Stimulated activated CD4-positive, alpha-beta T cell treated with anti-CD3 and anti-CD28 coated beads, TNF-alpha, amount 100 ng/mL, for 1 hour (primary cell): ENCODE data around the gene COMMD3.
A peak's percentile ranks its signal among the peaks of the same experiment; 100 is the strongest.
"Not testable (repeated sequence)": the region's sequence is repeated elsewhere in the genome, so short reads cannot be mapped to it uniquely, and the experiment has no call there.

ENCODE experiments used
- DNase-seq, 3 donors: peaks; one replicate each; pipeline ENCODE4 v3.0.0-alpha.2; 2020; ENCODE audit warnings: low read depth in 3 of 3, low spot score in 1 of 3

COMMD3 gene

DNA sequence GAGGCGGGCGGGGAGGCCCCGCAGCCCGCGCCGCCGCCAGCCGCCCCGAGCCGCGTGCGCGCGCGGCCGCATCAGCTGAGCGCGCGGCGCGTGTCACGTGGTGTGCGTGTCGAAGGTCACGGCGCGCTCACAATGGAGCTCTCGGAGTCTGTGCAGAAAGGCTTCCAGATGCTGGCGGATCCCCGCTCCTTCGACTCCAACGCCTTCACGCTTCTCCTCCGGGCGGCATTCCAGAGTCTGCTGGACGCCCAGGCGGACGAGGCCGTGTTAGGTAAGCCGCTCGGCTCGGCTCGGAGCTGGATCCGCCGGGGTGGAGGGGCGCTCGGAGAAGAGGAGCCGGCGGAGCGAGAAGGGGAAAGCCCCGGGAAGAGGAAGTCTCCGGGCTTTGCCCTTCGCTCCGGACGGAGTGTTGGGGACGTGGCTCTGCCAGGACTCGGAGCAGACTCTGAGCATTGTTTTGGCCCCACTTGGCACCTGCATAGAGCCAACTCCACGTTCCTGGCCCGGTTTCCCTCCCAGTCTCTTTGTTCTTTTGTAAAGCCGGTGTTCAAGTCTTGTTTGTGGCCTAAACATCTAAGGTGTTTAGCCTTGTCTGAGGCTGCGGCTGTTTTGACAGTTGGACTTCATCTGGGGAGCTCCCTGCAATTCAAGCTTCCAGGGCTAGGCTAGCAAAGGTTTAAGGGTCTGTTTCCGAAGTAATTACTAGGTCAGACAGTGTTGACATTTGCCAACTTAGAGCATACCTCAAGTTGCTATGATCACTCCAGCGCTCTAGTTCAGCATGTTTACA is at the start of gene COMMD3:
Gene COMMD3 (plus strand): TSS at position 103 of the 790 bp plus-strand sequence. CDS start 30 bp downstream, at position 133.
- peak in 2 of 3 donors; percentile 60 to 67 for DNase-seq

DNA sequence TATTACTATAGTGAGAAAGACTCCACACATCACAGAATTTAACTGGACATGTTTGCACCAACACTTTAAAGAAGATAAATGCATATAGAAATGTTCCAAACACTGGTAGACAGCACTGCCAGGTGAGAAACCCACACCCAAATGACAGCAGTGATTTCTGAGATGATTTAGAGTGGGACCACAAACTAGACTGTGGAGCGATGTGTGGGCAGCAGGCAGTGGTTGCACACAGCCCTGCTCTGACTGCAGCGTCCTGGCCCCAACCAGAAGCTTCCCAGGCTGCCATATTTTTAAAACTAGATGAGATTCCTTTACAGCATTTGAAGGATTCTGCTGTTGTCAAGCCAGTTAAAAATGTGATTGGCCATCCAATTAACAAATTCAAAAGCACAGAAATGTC is 47.7 kb upstream of the COMMD3 start:
- no peak for DNase-seq

DNA sequence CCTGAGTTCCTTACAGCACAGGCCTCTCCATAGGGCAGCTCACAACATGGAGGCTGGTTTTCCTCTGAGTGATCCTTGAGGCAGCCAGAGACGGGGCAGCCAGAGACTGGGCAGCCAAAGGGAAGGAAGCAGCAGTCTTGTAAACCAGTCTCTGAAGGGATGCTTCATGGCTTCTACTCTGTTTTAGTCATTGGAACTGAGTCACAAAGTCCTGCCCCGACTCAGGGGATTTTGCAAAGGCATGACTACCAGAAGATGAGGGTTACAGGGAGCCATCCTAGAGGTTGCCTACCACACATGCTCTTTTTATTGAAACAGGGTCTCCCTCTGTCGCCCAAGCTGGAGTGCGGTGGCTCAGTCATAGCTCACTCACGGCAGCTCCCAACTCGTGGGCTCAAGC is 44.4 kb upstream of the COMMD3 start:
- no peak for DNase-seq

DNA sequence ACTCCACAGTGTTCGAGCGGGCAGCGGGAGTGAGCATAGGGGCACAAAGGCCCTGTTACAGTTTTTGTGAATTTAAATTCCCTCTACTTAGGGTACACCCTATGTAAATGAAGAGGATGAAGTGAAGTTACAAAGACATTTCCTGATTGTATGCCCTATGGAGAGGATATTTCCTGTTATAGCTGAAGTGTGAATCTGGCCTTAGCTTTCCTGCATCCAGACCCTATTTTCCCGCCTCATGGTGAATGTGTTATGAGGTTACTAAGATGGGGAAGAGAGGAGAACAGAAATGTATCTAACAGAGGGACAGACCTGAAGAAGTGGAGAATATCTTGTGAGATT is 37.8 kb upstream of the COMMD3 start:
- no peak for DNase-seq

DNA sequence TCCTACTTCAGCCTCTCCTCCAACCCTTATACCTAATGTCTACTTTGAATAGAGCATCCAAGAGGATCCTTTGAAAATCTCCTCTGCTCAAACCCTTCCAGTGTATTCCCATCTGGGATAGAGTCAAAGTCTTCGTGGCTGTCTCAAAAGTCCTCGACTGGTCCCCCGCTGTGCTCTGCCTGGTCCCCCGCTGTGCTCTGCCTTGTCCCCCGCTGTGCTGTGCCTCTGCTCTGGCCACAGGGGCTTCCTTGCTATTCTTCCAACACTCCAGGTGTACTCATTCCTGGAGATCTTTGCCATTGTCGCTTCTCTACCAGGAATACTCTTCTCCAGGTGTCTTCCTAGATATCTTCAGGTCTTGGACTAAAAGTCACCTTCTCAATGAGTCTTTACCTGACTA is 36.1 kb upstream of the COMMD3 start:
- no peak for DNase-seq

DNA sequence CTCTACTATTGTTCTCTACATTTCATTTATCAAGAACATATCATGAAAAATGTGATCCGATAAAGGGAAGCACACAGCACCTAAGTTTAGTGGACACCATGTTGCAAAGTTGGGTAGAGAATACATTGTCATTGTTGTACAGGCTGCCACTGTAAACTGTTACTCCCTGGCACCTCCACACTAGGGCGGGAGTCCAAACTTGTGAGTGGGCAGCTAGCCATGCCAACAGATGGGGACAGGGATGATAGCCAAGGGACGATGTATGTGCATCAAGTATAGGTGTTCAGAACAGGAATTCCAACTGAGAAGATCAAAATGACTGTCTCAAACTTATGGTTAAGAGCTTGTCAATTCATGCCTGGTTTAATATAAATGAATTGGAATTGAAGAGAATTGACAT is 31.1 kb upstream of the COMMD3 start:
- no peak for DNase-seq

DNA sequence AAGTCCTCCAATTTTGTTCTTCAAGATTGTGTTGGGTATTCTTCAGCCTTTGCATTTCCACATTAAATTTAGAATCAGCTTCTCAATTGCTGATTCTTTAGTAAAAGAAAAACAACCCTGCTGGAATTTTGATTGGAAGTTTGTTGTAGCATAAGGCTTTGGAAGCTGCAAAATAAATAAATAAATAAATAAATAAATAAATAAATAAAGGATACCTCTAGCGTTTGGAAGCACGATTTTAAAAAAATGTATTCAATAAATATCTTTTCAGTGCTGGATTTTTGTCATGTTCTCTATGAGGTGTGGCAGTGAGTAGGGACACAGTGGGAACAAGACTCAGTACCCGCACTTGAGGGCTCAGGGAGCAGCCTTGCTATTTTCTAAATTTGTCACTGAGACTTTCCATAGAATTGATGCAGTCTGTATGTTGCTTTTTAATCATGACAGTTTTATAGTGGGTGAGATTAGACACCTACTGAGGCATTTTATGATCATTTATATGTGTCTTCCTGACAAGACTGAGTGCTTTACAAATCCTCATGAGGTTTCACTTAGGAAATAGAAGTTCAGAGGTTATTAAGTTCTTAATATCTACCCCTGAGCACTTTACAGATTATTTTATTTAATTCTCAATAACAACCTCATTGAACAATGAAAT is 22.3 kb upstream of the COMMD3 start:
- no peak for DNase-seq

DNA sequence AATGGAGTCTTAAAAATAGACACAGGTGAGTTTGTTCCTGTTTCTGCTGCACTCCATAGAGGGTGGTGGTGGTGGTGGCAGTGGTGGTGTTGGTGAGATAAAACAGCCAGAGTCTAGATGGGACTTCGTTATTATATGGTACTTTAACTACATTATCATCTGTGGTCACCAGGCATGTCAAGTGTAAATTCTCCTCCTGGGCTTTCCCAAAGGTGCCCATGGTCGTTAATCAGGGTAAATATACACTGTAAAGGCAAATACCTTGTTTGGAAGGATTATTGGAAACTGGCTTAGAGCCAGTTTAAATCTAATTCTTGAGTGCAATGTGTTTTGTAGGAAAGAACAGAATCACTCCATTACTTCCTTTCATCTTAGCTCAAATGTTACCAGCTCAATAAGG is 21.5 kb upstream of the COMMD3 start:
- no peak for DNase-seq

DNA sequence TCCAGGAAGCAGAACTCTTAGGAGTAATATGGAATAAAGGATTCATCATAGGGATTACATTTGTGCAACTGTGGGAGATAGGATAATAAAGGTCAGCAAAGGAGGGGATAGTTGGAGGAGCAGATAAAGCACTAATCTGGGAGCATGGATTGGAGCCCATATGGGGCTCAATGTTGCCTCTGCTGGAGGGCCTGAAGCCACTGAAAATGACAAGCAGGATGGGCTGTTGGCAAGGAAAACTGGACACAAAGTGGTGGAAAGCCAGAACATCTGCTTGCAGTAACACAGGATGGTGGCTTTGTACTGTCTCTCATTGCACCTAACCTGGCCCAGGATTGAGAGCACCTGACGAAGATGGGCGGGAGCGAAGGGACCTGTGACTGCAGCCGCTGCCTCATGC is 15.0 kb upstream of the COMMD3 start:
- no peak for DNase-seq

DNA sequence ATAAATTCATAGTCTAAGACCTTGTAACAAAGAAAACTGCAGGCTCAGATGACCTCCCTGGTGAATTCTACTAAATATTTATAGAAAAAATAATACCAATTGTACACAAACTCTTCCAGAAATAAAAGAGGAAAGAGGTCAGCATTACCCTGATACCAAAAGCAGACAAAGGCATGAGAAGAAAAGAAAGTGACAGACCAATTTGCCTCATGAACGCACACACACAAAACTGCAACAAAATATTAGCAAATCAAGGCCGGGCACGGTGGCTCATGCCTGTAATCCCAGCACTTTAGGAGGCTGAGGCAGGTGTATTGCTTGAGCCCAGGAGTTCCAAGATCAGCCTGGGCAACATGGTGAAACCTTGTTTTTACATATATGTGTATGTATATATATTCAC is 12.7 kb upstream of the COMMD3 start:
- DNase-seq: no peak

DNA sequence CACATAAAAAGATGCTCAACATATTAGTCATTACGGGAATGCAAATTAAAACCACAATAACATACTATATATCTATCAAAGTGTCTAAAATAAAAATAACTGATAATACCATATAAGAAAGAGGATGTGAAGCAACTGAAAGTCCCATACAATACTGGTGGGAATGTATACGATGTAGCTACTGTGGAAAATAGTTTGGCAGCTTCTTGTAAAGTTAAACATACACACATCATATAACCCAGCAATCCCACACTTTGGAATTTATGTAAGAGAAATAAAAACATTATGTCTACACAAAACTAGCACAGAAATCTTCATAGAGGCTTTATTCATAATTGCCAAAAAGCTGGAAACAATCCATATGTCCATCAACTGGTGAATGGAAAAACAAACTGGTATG is 10.5 kb upstream of the COMMD3 start:
- no peak for DNase-seq

DNA sequence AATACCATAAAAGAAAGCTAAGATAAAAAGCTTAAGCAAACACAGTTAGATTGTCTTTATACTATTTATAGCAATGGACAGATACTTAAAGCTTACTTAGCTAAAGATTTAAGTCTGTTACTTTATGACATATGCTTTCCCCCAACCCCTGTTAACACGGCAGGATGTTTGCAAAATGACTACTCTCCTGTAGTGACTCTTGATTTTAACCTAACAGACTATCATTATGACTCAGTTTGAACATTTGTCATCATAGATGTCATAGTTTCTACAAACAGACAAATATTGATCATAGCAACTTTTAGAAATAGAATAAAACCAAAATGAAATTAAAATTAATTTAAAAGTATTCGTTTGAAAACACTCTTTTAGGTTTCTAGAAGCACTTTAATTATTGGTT is 7.8 kb upstream of the COMMD3 start:
- no peak for DNase-seq

DNA sequence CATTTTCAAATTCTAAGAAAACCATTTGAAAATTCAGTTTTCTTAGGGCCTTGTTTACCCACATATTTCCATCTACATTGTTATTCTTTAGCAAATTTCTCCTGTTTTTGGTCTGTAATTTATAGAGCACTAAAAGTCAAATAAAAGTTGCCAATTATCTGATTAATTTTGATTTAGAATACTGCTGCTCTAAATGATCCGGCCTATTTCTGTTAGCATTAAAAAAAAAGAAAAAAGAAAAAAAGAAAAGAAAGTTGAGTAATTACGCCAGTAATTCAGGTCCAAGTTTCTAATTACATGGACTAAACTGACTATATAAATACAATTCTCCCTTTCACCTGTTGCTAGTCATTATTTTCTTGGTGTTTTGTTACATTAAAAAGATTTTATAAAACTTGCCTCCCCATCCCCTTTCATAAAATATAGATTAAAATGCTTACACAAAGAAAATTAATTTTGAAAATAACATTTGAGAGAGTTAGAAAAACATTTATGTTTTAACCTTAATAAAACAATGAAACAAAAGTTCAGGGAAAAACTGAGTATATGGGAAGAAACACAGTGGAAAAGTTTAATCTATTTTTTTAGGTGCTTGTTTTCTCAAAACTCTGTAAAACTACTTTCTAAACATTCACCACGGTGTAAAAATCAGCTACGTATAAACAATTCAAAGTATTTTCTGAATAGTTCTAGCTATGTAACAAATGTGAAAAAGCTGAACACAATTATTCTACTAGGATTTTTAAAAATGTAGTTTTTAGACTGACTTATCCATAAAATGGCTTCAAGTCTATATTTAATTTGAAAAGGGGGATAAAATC is 6.8 kb upstream of the COMMD3 start:
- DNase-seq: no peak

DNA sequence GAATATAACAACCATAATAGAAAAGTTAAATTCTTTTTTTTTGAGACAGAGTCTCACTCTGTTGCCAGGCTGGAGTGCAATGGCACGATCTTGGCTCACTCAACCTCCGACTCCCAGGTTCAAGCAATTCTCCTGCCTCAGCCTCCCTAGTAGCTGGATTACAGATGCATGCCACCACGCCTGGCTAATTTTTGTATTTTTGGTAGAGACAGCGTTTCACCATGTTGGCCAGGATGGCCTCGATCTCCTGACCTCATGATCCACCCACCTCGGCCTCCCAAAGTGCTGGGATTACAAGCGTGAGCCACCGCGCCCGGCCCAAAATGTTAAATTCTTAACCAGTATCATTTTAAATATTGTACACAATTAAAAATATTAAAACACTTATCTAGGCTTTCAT is 6.2 kb upstream of the COMMD3 start:
- DNase-seq: not testable (repeated sequence)

DNA sequence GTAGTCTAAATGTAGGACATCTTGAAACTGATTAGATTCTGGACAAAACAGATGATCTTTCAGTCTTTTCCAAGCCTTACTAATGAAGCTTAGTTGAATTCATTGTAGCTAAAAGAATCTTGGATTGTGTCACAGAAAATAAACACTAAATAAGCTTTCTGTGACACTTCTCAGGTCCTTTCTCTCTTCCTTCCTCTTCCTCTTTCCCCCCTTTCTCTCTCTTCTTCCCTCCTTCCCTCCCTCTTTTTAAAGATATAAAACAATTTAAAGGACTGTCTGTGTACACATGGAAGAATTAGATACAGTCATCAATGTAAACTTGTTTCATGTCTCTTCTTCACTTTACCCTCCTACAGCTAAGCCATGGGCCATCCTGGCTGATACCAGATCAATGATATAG is 5.3 kb upstream of the COMMD3 start:
- DNase-seq: no peak

DNA sequence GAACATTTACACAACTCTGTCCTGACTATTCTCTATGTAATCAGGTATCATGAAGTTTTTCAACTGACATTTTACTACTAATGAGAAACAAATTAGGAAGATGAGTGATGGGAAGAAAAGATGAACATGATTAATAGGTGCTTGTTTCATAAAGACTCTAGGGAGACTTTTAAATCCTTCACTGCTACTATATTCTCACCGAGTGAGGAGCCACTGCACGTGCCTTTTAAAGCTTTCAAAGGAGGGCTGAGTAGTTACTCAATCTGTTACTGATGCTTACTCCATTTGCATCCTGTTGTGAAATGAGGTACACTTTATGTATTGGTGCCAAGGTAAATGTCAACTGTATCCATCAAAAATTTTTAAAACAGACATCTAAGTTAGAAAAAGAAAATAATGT is 1.3 kb upstream of the COMMD3 start:
- DNase-seq: no peak

DNA sequence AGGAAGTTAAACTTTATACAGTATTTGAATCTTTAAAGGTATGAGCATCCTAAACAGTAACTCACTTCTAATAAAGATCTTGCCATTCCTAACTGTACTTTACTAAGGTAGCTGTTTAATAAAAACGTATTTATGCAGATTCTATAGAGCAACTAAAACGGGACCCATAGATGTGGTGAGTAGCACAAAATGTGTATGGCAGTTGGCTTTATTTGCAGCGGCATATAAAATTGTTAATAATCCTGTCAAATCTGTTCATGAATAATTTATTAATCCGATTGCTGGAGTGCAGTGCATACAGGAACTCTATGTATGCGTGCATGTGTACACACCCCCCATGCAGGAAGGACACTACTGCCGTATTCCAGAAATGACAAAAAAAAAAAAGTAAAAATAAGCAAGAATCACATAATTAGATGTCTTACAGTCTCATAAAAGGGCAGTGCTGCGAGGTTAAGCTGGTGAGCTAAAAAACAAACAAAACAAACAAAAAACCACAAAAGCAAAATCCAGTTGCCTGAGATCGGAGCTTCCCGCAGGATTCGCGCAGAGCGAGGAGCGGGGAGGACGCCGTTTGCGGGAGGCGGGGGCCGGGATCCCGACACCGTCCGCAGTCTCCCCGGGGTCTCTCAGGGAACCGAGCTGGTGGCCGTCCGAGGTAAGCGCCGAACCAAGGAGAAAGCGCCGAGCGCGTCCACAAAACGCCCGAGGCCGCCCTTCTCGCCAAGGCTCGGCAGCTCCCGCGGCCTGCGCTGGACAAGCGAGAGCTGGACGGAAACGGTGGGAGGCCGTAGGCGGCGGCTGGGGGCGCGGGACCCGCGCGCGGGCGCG is 518 bp upstream of the COMMD3 start:
- no peak for DNase-seq

DNA sequence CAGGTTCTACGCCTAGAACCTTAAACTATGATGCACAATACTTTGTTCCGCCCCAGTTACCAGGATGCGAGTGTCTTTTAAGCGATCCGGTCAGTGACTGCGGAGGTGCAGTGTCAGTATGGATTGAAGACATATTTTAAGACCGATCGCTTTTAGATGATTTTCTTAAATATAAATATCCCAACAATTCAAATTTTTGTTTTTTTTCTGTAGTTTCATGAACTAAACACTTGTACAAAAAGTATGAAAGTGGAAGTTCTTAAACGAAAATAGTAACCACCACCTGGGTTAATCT is 835 bp downstream of the COMMD3 start:
- no peak for DNase-seq

DNA sequence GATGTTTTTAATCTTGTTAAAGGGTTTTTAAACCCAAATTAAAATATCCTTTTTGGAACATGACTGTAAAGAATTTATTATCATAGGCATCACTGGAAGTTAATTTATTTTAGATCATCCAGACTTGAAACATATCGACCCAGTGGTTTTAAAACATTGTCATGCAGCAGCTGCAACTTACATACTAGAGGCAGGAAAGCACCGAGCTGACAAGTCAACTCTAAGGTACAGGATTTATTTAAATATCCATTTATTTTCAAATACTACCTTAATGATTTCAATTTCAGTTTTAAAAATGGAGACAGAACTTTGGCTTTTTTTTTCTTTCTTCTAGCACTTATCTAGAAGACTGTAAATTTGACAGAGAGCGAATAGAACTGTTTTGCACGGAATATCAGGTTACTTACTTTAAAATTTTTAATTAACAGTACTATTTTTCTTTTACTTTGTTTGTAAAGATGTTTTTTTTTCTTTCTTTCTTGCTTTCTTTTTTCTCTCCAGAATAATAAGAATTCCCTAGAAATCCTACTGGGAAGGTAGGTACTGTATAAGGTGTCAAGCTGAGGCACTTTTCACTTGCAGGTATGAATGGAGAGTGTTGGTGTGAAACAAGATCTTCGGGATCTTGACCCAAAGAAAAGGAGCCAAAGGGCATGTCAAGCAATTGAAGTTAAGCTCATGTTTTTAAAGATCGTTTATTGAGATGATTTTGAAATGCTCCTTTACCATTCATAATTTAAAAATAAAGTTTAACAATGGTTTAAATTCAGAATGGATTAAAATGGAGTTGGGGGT is 1.8 kb downstream of the COMMD3 start:
- DNase-seq: no peak

DNA sequence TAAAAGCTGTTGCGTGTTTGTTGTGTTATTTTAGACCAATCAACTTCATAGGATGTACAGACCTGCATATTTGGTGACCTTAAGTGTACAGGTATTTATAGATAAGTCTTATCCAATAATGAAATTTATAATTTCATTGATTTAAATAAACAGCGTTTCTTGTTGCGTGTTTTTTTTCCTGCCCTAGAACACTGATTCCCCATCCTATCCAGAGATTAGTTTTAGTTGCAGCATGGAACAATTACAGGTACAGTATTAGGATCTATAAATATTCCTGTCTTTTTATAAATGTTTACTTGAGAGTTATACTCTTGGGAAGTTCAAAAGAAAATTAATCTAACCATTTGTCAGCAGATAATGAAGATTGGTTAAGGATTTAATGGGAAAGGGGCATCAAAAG is 2.6 kb downstream of the COMMD3 start:
- DNase-seq: no peak

DNA sequence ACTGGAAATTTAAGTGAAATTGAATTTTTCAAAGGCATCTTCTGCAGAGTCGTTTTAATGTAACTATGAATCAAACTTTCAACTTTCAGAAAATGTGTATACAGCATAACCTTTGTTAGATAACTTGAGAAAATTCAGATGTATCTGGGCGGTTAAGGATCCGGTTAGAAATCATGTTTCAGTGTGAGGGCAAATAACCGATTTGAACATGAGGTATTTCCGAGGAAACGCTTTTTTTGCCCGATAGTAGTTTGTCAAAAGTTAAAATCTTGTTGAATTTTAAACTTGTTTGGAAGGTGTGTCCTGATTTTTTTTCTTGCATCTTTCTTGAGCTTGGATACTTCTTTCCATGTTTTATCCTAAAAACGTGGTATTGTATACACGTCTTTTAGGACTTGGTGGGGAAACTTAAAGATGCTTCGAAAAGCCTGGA is 3.4 kb downstream of the COMMD3 start:
- no peak for DNase-seq
